T47D (cell line): Measurements from ENCODE around the gene MAGEB3.
A peak's percentile ranks its signal among the peaks of the same experiment; 100 is the strongest.

Experiments
- DNase-seq, 2 experiments: peaks; one replicate each; pipeline versions ENCODE4 v3.0.0 to v3.0.0-alpha.2; 2011 to 2012; ENCODE audit warnings: low read depth in 1 of 2, low spot score in 1 of 2
- JUND ChIP-seq: IDR thresholded peaks from 2 replicates; pipeline ENCODE4 v1.6.1; 2012; ENCODE audit warnings: low read depth
- in situ Hi-C: cut with HindIII; loops from 2 replicates; pipeline ENCODE4 v1.10.0; 2016; ENCODE audit warnings: low sequenced_read_pairs, low pct_unique_long_range_greater_than_20kb

The MAGEB3 gene

DNA sequence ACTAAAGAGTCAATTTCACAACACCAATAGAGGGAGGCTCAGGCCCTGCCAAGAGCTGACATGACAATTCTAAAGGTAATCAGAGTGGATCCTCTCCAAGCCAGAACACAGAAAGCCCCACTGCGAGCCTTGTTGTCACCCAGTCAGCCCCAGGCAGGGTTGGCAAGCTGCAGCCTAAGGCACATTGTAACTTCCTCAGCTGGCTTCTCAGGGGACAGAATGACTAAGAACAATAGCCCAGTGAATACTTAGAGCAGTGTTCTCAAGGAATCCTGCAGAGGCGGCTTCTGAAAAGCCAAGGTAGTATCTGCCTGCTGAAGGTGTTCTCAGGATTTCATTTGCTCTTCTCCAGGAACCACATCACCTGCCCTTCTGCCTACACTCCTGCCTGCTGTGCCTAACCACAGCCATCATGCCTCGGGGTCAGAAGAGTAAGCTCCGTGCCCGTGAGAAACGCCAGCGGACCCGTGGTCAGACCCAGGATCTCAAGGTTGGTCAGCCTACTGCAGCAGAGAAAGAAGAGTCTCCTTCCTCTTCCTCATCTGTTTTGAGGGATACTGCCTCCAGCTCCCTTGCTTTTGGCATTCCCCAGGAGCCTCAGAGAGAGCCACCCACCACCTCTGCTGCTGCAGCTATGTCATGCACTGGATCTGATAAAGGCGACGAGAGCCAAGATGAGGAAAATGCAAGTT lies 11.4 kb downstream of the MAGEB3 start, which contains the start of gene MAGEB4:
Gene MAGEB4 (plus strand): TSS at position 277 of the 692 bp plus-strand sequence. CDS start 136 bp downstream, at position 413.
- TF ChIP-seq JUND, result no peak
- DNase-seq, result no peak
- in situ Hi-C loops, result no loop called here

DNA sequence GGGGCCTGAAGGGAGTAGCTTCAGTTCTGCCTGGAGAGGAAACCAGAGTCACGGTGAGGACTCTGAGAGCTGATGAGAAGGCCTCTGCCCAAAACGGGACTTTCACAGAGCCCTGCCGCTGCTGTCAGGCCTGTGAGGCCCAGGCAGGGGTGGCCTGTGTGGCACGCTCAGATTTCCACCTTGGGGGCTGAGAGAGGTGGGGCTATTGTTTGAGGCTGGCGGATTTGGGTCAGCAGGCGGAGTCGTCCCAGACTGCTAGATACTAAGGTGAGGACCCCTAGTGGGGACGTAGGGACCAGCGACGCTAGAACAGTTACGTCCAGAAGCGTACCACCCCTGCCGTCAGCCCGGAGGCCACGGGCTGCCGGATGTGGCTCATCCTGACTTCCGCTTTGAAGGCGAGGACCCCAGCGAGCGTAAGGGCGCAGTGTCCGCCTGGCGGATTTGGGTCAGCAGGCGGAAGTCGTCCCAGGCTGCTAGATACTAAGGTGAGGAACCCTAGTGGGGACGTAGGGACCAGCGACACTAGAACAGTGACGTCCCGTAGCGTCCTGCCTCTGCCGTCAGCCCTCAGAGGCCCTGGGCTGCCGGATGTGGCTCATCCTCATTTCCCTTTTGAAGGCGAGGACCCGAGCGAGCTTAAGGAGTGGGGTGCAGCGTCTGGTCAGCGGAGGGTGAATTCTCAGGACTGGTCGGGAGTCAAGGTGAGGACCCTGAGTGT lies 16.5 kb downstream of the MAGEB3 start, which contains the start of gene MAGEB1:
Gene MAGEB1 (plus strand): TSS at position 378 of the 721 bp plus-strand sequence. CDS start 3,348 bp downstream, outside the sequence.
- DNase-seq, result no peak
- in situ Hi-C loops, result no loop called here

DNA sequence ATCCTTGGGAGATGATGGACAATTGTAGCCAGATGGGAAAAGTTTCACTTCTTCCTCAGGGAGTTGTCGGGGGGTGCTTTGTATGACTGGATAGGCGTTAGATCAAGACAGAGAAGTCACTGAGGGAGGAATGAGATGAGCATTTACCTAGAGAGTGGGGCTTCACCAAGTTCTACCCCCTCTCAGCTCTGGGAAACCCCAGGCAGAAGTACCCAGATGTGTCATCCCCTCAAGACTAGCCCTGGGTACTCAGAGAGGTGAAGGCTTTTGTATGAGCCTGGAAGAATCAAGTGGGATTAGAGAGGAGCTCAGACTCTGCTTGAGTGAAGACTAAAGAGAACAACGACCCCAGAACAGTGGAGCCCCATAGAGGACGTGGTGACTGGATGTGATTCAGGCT lies 18.4 kb downstream of the MAGEB3 start:
- DNase-seq, result no peak
- no peak for TF ChIP-seq JUND
- in situ Hi-C loops, result no loop called here

More for the DNA sequence above, 16.5 kb downstream of the MAGEB3 start, which contains the start of gene MAGEB1:
- no peak for TF ChIP-seq JUND

DNA sequence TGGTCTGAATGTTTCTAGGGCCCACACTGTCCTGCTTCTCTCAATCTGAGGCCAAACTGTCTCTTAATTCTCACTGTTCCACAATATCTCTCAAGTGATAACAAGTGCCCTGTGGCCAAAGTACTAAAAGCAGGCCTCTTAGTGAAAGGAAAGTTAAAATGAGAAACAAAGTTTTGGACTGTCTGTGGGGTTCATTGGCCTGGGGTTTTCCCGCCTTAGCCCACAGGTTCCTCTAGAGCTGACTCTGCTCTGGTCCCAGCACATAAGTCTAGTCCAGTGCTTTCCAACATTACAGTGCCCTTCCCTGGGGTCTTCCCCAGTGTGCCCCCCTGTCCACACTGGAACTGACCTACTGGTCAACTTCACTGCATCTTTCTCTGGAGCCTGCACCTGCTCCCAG lies 22.8 kb downstream of the MAGEB3 start:
- no peak for DNase-seq
- in situ Hi-C loops, result no loop called here
- TF ChIP-seq JUND, result no peak

DNA sequence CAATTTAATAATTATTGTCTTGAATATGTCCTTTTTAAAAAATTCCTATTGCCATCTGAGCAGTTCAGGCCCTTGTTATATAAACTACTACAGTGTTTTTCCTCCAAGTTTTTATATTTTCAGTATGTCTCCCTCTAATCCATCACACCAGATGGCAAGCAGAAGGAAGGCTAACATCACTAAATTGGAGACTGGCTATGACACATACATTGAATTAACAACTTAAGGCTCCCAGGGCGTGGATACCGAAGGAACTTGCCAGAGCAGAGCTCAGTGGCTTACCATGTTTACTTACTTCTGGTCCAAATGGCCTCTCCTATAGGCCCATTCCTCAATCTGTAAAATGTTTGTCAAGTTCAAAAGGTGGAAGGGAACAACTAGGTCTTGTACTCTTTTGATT lies 29.5 kb downstream of the MAGEB3 start:
- TF ChIP-seq JUND, result no peak
- in situ Hi-C loops, result no loop called here
- DNase-seq, result no peak

DNA sequence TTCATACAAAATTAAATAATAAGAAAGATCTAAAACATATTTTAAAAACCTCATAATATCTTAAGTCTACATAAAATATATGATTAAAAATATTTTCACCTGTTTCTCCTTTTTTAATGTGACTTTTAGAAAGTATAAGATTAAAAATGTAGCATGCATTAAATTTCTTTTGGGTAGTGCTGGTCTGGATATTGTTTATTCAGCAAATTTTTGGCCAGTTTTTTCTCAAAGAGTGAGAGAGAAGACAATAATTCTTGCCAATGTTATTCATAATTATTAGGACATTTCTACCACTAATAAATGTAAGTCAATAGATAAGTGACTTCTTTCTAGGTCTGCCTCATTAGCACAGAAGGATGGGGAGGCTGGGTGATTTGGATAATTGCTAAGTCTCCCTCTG lies 30.6 kb downstream of the MAGEB3 start:
- in situ Hi-C loops, result no loop called here

DNA sequence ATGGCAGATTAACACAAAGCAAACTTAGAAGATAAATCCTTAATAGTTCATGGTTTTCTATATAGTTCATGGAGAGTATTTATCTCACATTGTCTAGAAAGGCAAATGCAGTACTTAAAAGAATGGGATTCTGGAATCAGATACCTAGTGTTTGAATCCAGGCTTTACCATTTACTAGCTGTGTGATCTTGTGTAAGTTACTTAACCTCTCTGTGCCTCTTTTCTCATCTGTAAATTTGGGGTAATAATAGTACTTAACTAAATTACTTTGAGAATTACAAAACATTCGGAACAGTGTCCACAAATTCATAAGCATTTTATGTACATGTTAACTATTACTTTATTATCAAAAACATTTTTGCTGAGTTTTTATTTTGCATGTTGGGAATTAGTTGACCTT lies 32.3 kb downstream of the MAGEB3 start:
- DNase-seq, result no peak
- in situ Hi-C loops, result no loop called here
- no peak for TF ChIP-seq JUND

More for the DNA sequence above, 30.6 kb downstream of the MAGEB3 start:
- TF ChIP-seq JUND, result no peak
- no peak for DNase-seq

DNA sequence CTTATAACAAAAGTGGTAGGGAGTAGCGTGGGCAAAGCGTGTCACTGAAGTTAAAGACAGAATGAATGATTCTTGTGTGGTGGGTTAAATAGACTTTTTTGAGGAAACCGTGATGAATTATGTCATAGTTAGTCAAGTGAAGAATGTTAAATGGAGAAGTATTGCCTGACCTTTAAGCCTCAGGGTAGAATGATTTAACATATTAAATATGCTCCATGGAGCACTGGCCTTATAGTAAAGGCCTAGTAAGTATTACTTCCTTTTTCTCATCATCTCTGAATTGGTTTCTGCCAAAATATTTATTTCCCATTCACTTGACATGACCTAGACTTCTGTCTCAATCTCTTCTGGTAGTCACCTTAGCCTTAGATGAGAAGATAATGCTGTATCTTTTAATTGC lies 40.2 kb downstream of the MAGEB3 start:
- in situ Hi-C loops, result no loop called here
- DNase-seq, result no peak
- no peak for TF ChIP-seq JUND

DNA sequence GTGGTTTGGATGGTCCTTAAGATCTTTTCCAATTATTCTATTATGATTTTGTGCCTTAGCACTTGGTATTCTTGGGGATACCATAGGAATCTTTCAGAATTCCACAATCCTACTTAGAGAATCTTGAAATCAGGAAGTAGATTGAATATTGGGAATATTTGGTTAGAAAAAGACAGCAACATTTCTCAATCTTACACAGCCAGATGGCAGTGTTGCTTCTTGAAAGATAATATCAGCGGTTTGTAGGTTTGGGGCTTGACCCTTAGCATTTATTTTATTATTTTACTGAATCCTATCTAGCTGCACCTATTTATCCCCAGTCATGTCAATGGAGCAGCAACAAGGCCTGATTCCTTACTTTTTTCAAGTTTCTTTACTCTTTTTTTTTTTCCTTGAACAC lies 45.0 kb downstream of the MAGEB3 start:
- DNase-seq, result peak in 1 of 2 experiments; percentile 11
- TF ChIP-seq JUND, result no peak
- in situ Hi-C loops, result no loop called here

DNA sequence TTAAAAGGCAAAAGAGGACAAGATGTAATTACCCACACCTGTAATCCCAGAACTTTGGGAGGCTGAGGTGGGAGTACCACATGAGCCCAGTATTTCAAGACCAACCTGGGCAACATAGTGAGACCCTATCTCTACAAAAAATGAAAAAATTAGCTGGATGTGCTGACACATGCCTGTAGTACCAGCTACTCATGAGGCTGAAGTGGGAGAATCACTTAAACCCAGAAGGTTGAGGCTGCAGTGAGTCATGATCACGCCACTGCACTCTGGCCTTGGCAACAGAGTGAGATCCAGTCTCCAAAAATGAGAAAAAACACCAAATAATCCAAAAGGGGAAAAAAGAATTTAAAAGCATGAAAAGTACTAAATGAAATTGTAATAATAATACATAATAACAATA lies 47.9 kb downstream of the MAGEB3 start:
- TF ChIP-seq JUND, result no peak
- DNase-seq, result no peak
- in situ Hi-C loops, result no loop called here

DNA sequence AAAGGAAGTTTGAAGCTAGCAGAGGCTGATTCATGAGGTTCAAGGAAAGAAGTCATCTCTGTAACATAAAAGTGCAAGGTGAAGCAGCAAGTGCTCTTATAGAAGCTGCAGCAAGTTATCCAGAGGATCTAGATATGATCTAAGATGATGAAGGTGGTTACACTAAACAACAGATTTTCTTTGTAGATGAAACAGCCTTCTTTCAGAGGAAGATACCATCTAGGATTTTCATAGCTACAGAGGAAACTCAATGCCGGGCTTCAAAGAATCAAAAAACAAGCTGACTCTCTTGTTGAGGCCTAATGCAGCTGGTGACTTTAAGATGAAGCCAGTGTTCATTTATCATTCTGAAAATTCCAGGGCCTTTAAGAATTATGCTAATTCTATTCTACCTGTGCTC lies 50.0 kb downstream of the MAGEB3 start:
- DNase-seq, result no peak
- in situ Hi-C loops, result no loop called here
- TF ChIP-seq JUND, result no peak

DNA sequence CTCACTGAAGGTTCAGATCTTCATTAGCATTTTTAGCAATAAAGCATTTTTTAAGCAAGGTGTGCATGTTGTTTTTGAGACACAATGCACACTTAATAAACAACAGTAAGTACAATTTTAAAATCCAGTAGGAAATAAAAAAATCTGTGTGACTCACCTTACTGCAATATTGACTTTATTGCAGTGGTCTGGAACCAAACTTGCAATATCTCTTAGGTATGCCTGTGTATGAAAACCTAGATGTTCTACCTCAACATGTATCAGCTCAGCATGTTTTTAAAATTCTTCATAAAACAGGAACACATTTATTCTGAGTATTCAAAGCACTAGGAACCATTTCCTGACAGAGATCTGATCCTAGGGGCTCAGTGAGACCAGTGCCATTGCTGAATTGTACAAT lies 52.1 kb downstream of the MAGEB3 start:
- in situ Hi-C loops, result no loop called here
- no peak for TF ChIP-seq JUND
- no peak for DNase-seq
